HK-2 (cell line): Measurements from ENCODE around the gene POU3F4.

Experiments
- DNase-seq: peaks from one replicate; pipeline ENCODE4 v3.0.0-alpha.2; 2018; ENCODE audit not compliant: unreplicated experiment

POU3F4 gene

GRCh38 chrX:83508006-83508405, at the start of gene POU3F4:
POU3F4 (plus strand) TSS chrX:83508290; CDS start chrX:83508325, 35 bp downstream.
- DNase-seq, result no peak

- DNase-seq, result peak; percentile 4
These were observed 38.5 kb upstream of the POU3F4 start for GRCh38 chrX:83469551-83469950.

- DNase-seq, result no peak
These were observed 12.2 kb upstream of the POU3F4 start for GRCh38 chrX:83495898-83496297.

- DNase-seq, result no peak
These were observed 7.1 kb upstream of the POU3F4 start for GRCh38 chrX:83501003-83501402.

- no peak for DNase-seq
These were observed 6.6 kb upstream of the POU3F4 start for GRCh38 chrX:83501530-83501929.

GRCh38 chrX:83504721-83505479, 3.2 kb upstream of the POU3F4 start:
- no peak for DNase-seq

GRCh38 chrX:83508526-83509253, 600 bp downstream of the POU3F4 start:
- DNase-seq, result no peak

- DNase-seq, result no peak
These were observed 1.2 kb downstream of the POU3F4 start for GRCh38 chrX:83509254-83509801.

GRCh38 chrX:83510510-83511062, 2.5 kb downstream of the POU3F4 start:
- DNase-seq, result no peak

GRCh38 chrX:83511208-83511607, 3.1 kb downstream of the POU3F4 start:
- no peak for DNase-seq

GRCh38 chrX:83512111-83512510, 4.0 kb downstream of the POU3F4 start:
- DNase-seq, result no peak

GRCh38 chrX:83516597-83516996, 8.5 kb downstream of the POU3F4 start:
- DNase-seq, result no peak

- DNase-seq, result no peak
These were observed 13.8 kb downstream of the POU3F4 start for GRCh38 chrX:83521905-83522304.

- DNase-seq, result no peak
These were observed 21.9 kb downstream of the POU3F4 start for GRCh38 chrX:83529950-83530349.

GRCh38 chrX:83535417-83536196, 27.5 kb downstream of the POU3F4 start:
- no peak for DNase-seq
